ENCODE data around the gene PPP1R3D.
"Not testable (repeated sequence)": the region's sequence is repeated elsewhere in the genome, so short reads cannot be mapped to it uniquely, and the experiment has no call there.

PPP1R3D gene

DNA sequence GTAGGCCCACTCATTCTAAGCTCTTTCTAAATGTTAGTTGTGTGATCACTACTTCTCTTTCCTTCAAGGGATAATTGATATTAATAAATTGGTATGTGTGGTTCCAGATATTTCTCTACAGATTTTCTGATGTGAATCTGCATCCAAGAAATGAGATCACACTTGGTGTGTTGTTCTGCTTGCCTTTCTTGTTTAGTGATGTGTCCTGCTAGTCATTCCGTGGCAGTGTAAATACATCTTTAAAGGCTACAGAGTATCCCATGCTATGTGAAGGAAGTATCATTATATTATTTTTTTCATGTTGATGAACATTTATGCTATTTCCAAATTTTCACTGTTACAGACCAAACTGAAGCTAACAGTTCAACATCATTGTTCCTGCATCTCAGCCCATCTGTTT lies 31.3 kb upstream of the PPP1R3D start:
- H3K9me3 ChIP-seq (ENCODE audit: control insufficient read depth, insufficient read depth, low read length), result no peaks in the 10 kb centered on the region
- no peak overlapping the region for H3K9ac ChIP-seq (ENCODE audit: low read depth, low read length)
- no peak overlapping the region for H3K27ac ChIP-seq (ENCODE audit: low read depth, low read length)
- no peaks in the 10 kb centered on the region for H3K36me3 ChIP-seq (ENCODE audit: control insufficient read depth, insufficient read depth, low read length)
- no peaks in the 10 kb centered on the region for H3K4me1 ChIP-seq (ENCODE audit: control insufficient read depth, insufficient read depth, low read length)
- H3K27me3 ChIP-seq (ENCODE audit: control insufficient read depth, insufficient read depth, low read length), result no peaks in the 10 kb centered on the region
- H3K4me3 ChIP-seq (ENCODE audit: low read depth, low read length), result no peak overlapping the region

DNA sequence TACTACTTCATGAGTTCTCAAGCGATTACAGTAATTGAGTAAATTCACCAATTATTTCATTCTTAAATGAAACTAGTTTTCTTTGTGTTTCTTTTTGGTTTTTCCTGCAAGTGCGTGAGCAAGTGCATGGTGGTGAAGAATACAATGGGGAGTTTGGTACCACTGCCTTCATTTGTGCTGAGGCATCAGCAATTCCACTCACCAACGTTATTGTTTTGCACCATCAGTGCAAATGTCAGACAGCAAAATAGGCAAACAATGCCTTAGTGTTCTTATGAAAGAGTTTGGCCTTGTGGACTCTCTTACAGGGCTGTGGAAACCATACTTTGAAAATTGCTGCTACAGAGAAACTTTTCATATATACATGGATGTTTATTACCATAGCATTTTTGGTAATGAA lies 26.3 kb upstream of the PPP1R3D start:
- no peaks in the 10 kb centered on the region for H3K36me3 ChIP-seq (ENCODE audit: control insufficient read depth, insufficient read depth, low read length)
- no peaks in the 10 kb centered on the region for H3K27me3 ChIP-seq (ENCODE audit: control insufficient read depth, insufficient read depth, low read length)
- no peaks in the 10 kb centered on the region for H3K4me1 ChIP-seq (ENCODE audit: control insufficient read depth, insufficient read depth, low read length)
- no peak overlapping the region for H3K4me3 ChIP-seq (ENCODE audit: low read depth, low read length)
- no peaks in the 10 kb centered on the region for H3K9me3 ChIP-seq (ENCODE audit: control insufficient read depth, insufficient read depth, low read length)
- H3K9ac ChIP-seq (ENCODE audit: low read depth, low read length), result no peak overlapping the region
- H3K27ac ChIP-seq (ENCODE audit: low read depth, low read length), result no peak overlapping the region

DNA sequence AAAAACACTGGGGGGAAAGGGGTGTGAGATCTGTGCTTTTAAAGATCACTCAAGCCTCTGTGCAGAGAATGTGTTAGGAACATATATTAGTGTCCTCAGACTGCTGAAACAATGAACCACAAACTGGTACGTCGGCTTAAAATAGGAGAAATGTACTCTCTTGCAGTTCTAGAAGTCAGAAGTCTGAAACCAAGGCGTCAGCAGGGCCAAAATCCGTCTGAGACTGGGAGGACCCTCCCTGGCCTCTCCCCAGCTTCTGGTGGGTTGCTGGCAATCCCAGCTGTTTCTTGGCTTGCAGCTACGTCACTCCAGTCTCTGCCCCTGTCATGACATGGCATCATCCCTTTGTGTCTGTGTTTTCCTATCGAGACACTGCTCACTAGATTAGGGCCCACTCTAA lies 22.1 kb upstream of the PPP1R3D start:
- H3K36me3 ChIP-seq (ENCODE audit: control insufficient read depth, insufficient read depth, low read length), result no peaks in the 10 kb centered on the region
- H3K4me1 ChIP-seq (ENCODE audit: control insufficient read depth, insufficient read depth, low read length), result no peaks in the 10 kb centered on the region; the same call in 1 of the 2 replicates
- H3K27me3 ChIP-seq (ENCODE audit: control insufficient read depth, insufficient read depth, low read length), result no peaks in the 10 kb centered on the region
- H3K9me3 ChIP-seq (ENCODE audit: control insufficient read depth, insufficient read depth, low read length), result no peaks in the 10 kb centered on the region
- no peak overlapping the region for H3K27ac ChIP-seq (ENCODE audit: low read depth, low read length)
- H3K9ac ChIP-seq (ENCODE audit: low read depth, low read length), result no peak overlapping the region
- H3K4me3 ChIP-seq (ENCODE audit: low read depth, low read length), result no peak overlapping the region

DNA sequence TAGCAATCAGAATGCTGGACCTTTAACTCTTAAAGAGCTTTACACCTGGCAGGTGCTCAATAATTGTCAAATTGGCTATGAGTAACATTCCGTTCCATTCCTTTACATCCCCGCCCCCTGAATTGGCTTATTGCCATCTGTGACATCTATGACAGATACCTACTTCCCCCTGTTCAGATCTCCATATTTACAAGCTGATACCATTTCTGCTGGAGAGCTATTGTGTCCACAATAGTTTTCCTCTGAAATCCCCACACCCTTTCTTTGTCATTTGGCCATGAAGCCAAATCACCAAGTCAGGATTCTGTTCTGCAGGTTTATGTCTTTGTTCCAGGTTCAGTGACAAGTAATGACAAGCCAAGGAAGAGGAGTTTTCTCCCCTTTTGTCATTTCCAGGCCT lies 21.3 kb upstream of the PPP1R3D start:
- Histone ChIP-seq H3K27ac (ENCODE audit: low read depth, low read length) (no peak overlapping the region), H3K9me3 (ENCODE audit: control insufficient read depth, insufficient read depth, low read length) (no peaks in the 10 kb centered on the region), H3K9ac (ENCODE audit: low read depth, low read length) (no peak overlapping the region), H3K36me3 (ENCODE audit: control insufficient read depth, insufficient read depth, low read length) (no peaks in the 10 kb centered on the region), H3K27me3 (ENCODE audit: control insufficient read depth, insufficient read depth, low read length) (no peaks in the 10 kb centered on the region), H3K4me1 (ENCODE audit: control insufficient read depth, insufficient read depth, low read length) (no peaks in the 10 kb centered on the region; the same call in 1 of the 2 replicates), H3K4me3 (ENCODE audit: low read depth, low read length) (no peak overlapping the region)

DNA sequence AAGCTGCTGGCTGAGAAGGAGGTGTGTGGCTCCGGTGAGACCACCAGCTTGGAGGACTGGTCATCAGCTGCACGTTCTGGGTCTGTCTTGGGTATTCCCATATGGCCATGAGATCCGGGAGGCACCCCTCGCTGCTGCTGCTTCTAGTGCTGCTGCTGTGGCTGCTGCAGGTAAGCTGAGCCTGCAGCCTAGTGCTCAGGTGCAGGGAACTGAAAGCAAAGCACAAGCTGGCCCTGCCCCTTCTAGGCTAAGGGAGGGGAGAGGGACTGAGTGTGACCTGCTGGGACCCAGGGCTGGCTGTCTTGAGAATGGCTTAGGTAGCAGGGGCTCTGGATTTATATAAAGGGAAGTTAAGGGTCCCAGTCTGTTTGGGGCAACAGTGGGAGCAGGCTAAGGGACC lies 18.5 kb upstream of the PPP1R3D start:
- no peaks in the 10 kb centered on the region for H3K36me3 ChIP-seq (ENCODE audit: control insufficient read depth, insufficient read depth, low read length)
- H3K4me3 ChIP-seq (ENCODE audit: low read depth, low read length), result no peak overlapping the region
- H3K27ac ChIP-seq (ENCODE audit: low read depth, low read length), result no peak overlapping the region
- H3K27me3 ChIP-seq (ENCODE audit: control insufficient read depth, insufficient read depth, low read length), result no peaks in the 10 kb centered on the region
- H3K9me3 ChIP-seq (ENCODE audit: control insufficient read depth, insufficient read depth, low read length), result no peaks in the 10 kb centered on the region
- no peak overlapping the region for H3K9ac ChIP-seq (ENCODE audit: low read depth, low read length)
- H3K4me1 ChIP-seq (ENCODE audit: control insufficient read depth, insufficient read depth, low read length), result no peaks in the 10 kb centered on the region; the same call in 1 of the 2 replicates

DNA sequence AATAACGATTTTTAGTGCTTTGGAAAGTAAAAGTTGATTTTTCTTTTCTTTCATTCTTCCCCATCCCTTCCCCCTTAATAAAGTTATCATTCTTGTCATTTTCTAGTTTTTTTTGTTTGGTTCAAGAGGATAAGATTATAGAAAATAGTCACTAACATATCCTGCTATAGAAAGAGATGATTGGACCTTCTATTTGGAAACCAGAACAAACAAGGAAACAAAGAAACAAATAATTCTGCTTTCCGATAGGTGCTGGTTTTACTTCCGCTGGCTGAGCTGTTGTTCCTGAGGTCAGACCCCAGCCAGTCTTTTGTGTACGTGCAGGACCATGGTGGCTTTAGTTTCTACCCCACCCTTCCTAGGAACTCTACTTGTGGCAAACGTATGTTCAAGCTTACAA lies 18.0 kb upstream of the PPP1R3D start, which contains the start of gene CDH26:
CDH26 (plus strand) TSS at position 301 of the 400 bp plus-strand sequence. CDS start 304 bp downstream, outside the sequence.
- H3K4me3 ChIP-seq (ENCODE audit: low read depth, low read length), result no peak within 1 kb of the TSS
- H3K9me3 ChIP-seq (ENCODE audit: control insufficient read depth, insufficient read depth, low read length), result no peaks in the 10 kb centered on the region
- H3K36me3 ChIP-seq (ENCODE audit: control insufficient read depth, insufficient read depth, low read length), result no peaks in the 10 kb centered on the region
- no peak within 1 kb of the TSS for H3K27ac ChIP-seq (ENCODE audit: low read depth, low read length)
- H3K4me1 ChIP-seq (ENCODE audit: control insufficient read depth, insufficient read depth, low read length), result no peaks in the 10 kb centered on the region; the same call in 1 of the 2 replicates
- no peaks in the 10 kb centered on the region for H3K27me3 ChIP-seq (ENCODE audit: control insufficient read depth, insufficient read depth, low read length)
- H3K9ac ChIP-seq (ENCODE audit: low read depth, low read length), result no peak within 1 kb of the TSS

DNA sequence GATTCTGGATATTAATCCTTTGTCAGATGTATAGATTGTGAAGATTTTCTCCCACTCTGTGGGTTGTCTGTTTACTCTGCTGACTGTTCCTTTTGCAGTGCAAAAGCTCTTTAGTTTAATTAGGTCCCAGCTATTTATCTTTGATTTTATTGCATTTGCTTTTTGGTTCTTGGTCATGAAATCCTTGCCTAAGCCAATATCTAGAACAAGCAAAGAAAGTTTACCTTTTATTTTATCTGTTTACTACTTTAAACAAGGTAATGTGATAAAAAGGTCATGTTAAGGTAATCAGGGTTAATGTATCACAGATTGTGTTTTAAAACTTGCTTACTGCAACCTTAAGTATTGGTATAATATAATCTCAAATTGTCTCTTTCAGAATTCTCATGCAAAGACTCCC lies 17.5 kb upstream of the PPP1R3D start:
- not testable (repeated sequence) for H3K36me3 ChIP-seq (ENCODE audit: control insufficient read depth, insufficient read depth, low read length); H3K9me3 ChIP-seq (ENCODE audit: control insufficient read depth, insufficient read depth, low read length); H3K27ac ChIP-seq (ENCODE audit: low read depth, low read length); H3K27me3 ChIP-seq (ENCODE audit: control insufficient read depth, insufficient read depth, low read length); H3K9ac ChIP-seq (ENCODE audit: low read depth, low read length); H3K4me1 ChIP-seq (ENCODE audit: control insufficient read depth, insufficient read depth, low read length); H3K4me3 ChIP-seq (ENCODE audit: low read depth, low read length)

DNA sequence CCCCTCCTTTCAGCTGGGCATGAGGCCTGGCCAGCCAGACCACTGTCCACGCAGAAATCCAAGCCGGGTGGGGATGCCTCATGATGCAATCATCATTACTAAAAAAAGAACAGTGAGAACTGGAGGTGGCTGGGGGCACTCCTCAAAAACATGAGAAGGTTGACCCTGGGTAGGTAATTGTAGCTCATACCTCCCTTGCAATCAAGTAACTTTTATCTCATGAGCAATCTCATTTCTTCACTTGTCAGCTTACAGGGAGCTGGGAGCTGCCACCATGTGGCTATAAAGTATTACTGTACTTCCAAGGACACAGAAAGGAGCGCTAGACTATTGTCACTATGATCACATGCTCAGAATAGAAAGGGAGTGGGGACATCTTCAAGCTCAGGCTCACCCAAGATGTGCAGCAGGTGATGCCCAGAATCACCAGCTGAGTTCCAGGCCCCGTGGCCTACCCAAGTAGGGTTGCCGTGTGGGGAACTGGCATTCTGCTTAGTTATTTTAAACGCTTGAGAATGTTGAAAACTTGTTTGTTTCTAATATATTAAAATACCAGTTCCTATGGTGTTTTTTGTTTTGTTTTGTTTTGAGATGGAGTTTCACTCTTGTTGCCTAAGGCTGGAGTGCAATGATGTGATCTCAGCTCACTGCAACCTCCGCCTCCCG lies 15.2 kb upstream of the PPP1R3D start:
- Histone ChIP-seq H3K9ac (ENCODE audit: low read depth, low read length) (no peak overlapping the region), H3K27me3 (ENCODE audit: control insufficient read depth, insufficient read depth, low read length) (no peaks in the 10 kb centered on the region), H3K4me3 (ENCODE audit: low read depth, low read length) (no peak overlapping the region), H3K36me3 (ENCODE audit: control insufficient read depth, insufficient read depth, low read length) (no peaks in the 10 kb centered on the region), H3K27ac (ENCODE audit: low read depth, low read length) (no peak overlapping the region), H3K4me1 (ENCODE audit: control insufficient read depth, insufficient read depth, low read length) (no peaks in the 10 kb centered on the region; the same call in 1 of the 2 replicates), H3K9me3 (ENCODE audit: control insufficient read depth, insufficient read depth, low read length) (no peaks in the 10 kb centered on the region)

DNA sequence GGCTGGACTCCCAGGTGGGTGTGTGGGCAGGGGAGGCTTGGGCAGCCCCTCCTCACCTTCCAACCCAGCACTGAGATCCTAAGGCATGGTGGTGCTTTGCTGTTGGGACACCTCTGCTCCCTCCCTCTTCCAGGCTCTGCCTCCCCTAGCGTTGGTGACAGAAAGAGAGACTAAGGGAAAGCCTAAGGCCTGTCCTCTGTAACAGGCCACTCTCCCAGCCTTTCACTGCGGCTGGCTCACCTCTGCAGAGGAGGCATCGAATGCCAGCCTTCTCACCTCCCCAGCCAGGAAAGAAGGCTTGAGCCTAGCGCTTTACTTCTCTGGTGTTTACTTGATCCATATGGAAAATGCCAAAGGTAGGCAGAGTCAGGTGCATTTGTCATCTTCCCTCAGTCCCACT lies 14.6 kb upstream of the PPP1R3D start:
- no peak overlapping the region for H3K27ac ChIP-seq (ENCODE audit: low read depth, low read length)
- H3K36me3 ChIP-seq (ENCODE audit: control insufficient read depth, insufficient read depth, low read length), result no peaks in the 10 kb centered on the region
- no peaks in the 10 kb centered on the region; the same call in 1 of the 2 replicates for H3K4me1 ChIP-seq (ENCODE audit: control insufficient read depth, insufficient read depth, low read length)
- no peaks in the 10 kb centered on the region for H3K9me3 ChIP-seq (ENCODE audit: control insufficient read depth, insufficient read depth, low read length)
- no peak overlapping the region for H3K9ac ChIP-seq (ENCODE audit: low read depth, low read length)
- no peaks in the 10 kb centered on the region for H3K27me3 ChIP-seq (ENCODE audit: control insufficient read depth, insufficient read depth, low read length)
- H3K4me3 ChIP-seq (ENCODE audit: low read depth, low read length), result no peak overlapping the region

DNA sequence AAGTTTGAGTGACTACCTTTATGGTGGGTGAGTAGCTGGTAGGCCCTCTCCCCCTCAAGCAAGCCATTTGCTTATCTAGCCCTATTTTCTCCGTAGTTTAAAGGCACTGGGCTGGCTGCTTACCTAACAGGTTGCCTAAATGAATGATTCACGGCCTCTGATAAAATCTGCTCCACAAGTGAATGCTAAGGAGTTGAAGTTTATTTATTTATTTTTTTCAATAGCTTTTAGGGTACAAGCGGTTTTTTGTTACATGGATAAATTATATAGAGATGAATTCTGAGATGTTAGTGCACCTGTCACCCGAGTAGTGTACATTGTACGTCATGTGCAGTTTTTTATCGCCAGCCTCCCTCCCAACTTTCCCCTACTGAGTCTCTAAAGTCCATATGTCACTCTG lies 9.8 kb upstream of the PPP1R3D start:
- Histone ChIP-seq H3K27ac (ENCODE audit: low read depth, low read length) (no peak overlapping the region), H3K9me3 (ENCODE audit: control insufficient read depth, insufficient read depth, low read length) (no peaks in the 10 kb centered on the region), H3K36me3 (ENCODE audit: control insufficient read depth, insufficient read depth, low read length) (peaks cover 4% of the 10 kb centered on the region), H3K27me3 (ENCODE audit: control insufficient read depth, insufficient read depth, low read length) (no peaks in the 10 kb centered on the region), H3K9ac (ENCODE audit: low read depth, low read length) (no peak overlapping the region), H3K4me1 (ENCODE audit: control insufficient read depth, insufficient read depth, low read length) (peaks cover 7% of the 10 kb centered on the region), H3K4me3 (ENCODE audit: low read depth, low read length) (no peak overlapping the region)

DNA sequence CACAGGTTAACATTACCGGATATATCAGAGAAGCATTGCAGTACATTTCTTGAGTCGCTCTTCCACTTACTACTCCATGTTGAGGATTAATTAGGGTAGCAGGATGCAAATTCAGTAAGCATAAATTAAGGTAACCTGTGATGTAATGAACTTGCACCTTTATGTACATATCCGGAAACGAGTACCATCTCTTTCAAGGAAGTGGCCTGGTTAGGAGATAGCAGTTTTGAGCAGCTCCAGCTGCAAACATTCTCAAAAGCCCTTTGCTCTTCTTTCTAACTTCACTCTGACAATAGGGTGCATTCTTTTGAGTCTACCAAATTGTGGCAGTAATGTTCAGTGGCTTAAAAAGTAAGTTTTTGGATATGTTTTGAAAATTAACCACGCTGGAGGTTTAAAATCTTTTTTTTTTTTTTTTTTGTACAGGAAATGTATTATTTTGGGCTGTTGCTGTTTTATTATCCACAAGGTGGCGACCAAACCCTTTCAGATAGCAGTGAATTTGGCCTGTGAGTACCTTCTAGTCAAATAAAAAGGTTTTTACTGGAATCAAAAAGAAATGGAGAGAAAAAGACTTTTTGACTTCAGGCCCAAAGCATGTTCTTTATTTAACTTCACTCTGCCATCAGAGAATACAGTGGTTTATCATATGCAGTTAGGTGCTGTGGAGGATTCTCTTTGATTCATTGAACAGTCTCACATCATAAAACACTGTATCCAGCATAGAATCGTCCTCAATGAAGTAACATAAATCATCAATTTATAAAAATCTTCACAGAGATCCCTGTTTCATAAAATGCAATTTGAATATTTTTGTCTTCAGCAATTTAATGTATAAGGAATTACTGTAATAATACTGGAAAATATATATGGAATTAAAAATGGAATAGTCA lies 9.0 kb upstream of the PPP1R3D start:
- Histone ChIP-seq H3K9me3 (ENCODE audit: control insufficient read depth, insufficient read depth, low read length) (no peaks in the 10 kb centered on the region), H3K4me3 (ENCODE audit: low read depth, low read length) (no peak overlapping the region), H3K9ac (ENCODE audit: low read depth, low read length) (no peak overlapping the region), H3K27ac (ENCODE audit: low read depth, low read length) (no peak overlapping the region), H3K36me3 (ENCODE audit: control insufficient read depth, insufficient read depth, low read length) (peaks cover 13% of the 10 kb centered on the region), H3K4me1 (ENCODE audit: control insufficient read depth, insufficient read depth, low read length) (peaks cover 10% of the 10 kb centered on the region), H3K27me3 (ENCODE audit: control insufficient read depth, insufficient read depth, low read length) (no peaks in the 10 kb centered on the region)
